Measurements from ENCODE around the gene AK6. TPM values are rescaled to one million over a fixed set of nuclear protein-coding genes. Genes with fewer than 3 reads are reported as not detected.

Gene AK6
- total and polyA plus RNA-seq, 10 of the 15 experiments (the other 5 are each of a cell fraction or from before 2014, with no cell fraction given) = 45.2 to 446 (median 86.6) TPM

GRCh38 chr5:69404659-69405330, 35.5 kb upstream of the AK6 start:
- SMC1A ChIA-PET (ENCODE audit: uncharacterized antibody, unreplicated experiment) = interaction anchor here (1.1 kb wide), 1 partner anchor 9 kb away, joined by 3 read pairs; no protein-coding TSS in a partner anchor
- RAD21 ChIA-PET (ENCODE audit: unreplicated experiment) = no interaction called here
- Histone ChIP-seq H3K36me3 (ENCODE audit: control insufficient read depth in 2 of 2, insufficient read depth in 2 of 2, low read length in 1 of 2) (peaks cover 0 to 23% of the 10 kb centered on the region in 2 experiments; a peak in 3 of 4 replicates), H3K9ac (ENCODE audit: control insufficient read depth, insufficient read depth, low read length) (no peak overlapping the region), H3K4me1 (ENCODE audit: control insufficient read depth, insufficient read depth, low read length) (no peaks in the 10 kb centered on the region), H3K27me3 (replicated peaks in 1 of 2; ENCODE audit: control insufficient read depth in 2 of 2, insufficient read depth in 2 of 2, low read length in 1 of 2) (no peaks in the 10 kb centered on the region), H4K20me1 (ENCODE audit: control insufficient read depth, insufficient read depth) (no peaks in the 10 kb centered on the region), H3K4me2 (ENCODE audit: control insufficient read depth, insufficient read depth) (no peak overlapping the region), H3K4me3 (no peak overlapping the region), H3K79me2 (ENCODE audit: control insufficient read depth, insufficient read depth, low read length) (no peaks in the 10 kb centered on the region), H3K27ac (ENCODE audit: control insufficient read depth, insufficient read depth) (no peak overlapping the region), H2AFZ (ENCODE audit: control insufficient read depth, low read depth, low read length) (no peak overlapping the region), H3K9me3 (replicated peaks; ENCODE audit: control insufficient read depth, insufficient read depth, low read length) (no peaks in the 10 kb centered on the region; the same call in 2 of the 3 replicates)
- intact Hi-C loops (cut with micrococcal nuclease; ENCODE audit: unreplicated experiment) = no loop called here
- ATAC-seq = no peak
- POLR2A ChIA-PET = interaction anchor here (0.6 kb wide), 1 partner anchor 137 kb away, joined by 4 read pairs; no protein-coding TSS in a partner anchor
- in situ Hi-C loops (cut with MboI) = no loop called here
- WGBS (ENCODE audit: insufficient coverage, insufficient replicate concordance, low lambda C conversion rate, missing lambda C conversion rate) = 92% methylated on average over 15 of the region's 15 CpGs
- TF ChIP-seq BMI1 (IDR thresholded peaks at IDR 0.05; ENCODE audit: borderline replicate concordance) (no peak), MYB (IDR thresholded peaks at IDR 0.05; ENCODE audit: borderline replicate concordance, low read depth, low read length) (no peak), RELB (IDR thresholded peaks at IDR 0.05; ENCODE audit: low read depth) (no peak), IRF5 (IDR thresholded peaks at IDR 0.05; ENCODE audit: borderline replicate concordance) (no peak)
- DNase-seq (ENCODE audit: low read depth, low spot score) = no peak
- no peak for FAIRE-seq
- BruUV-seq (replicated peaks) = no TSS peak
- CTCF ChIA-PET = no interaction called here

Measured in GM12878 (cell line).